ENCODE data around the gene FAM168A. TPM values are rescaled to one million over a fixed set of nuclear protein-coding genes. Genes with fewer than 3 reads are reported as not detected.

The FAM168A gene
- polyA plus RNA-seq, 2 of the 4 experiments (the other 2 are of a cell fraction): 15.3 to 19.2 TPM

GRCh38 chr11:73565804-73566203 is 32.1 kb downstream of the FAM168A start:
- H3K4me3 ChIP-seq: no peak overlapping the region
- CTCF ChIA-PET: interaction anchor here (0.6 to 1.7 kb wide), 3 partner anchors 14 to 87 kb away, joined by 3 to 5 read pairs (median 4); no protein-coding TSS in a partner anchor
- TF ChIP-seq FOXS1 (CRISPR knock-in tag; IDR thresholded peaks at IDR 0.05) (no peak), HOXA7 (CRISPR knock-in tag; IDR thresholded peaks at IDR 0.05) (no peak), NFE2L2 (conservative IDR thresholded peaks at IDR 0.05; ENCODE audit: low read length) (no peak), ZNF302 (CRISPR knock-in tag; IDR thresholded peaks at IDR 0.05) (no peak), EP300 (IDR thresholded peaks at IDR 0.05) (no peak), ELK1 (IDR thresholded peaks at IDR 0.05; ENCODE audit: low read depth, low read length) (no peak), GATA3 (IDR thresholded peaks at IDR 0.05; ENCODE audit: borderline replicate concordance) (no peak), FOSB (CRISPR knock-in tag; IDR thresholded peaks at IDR 0.05) (no peak), JUN (IDR thresholded peaks at IDR 0.05) (no peak), CTCF (IDR thresholded peaks at IDR 0.05) (no peak), SMC3 (IDR thresholded peaks at IDR 0.05) (no peak), HMGXB4 (CRISPR knock-in tag; IDR thresholded peaks at IDR 0.05; ENCODE audit: borderline replicate concordance) (no peak), JUNB (IDR thresholded peaks at IDR 0.05) (no peak), CEBPB (IDR thresholded peaks at IDR 0.05) (no peak), ZSCAN20 (CRISPR knock-in tag; IDR thresholded peaks at IDR 0.05) (no peak), CBX2 (IDR thresholded peaks at IDR 0.05; ENCODE audit: borderline replicate concordance, low read depth) (no peak), HOXB13 (CRISPR knock-in tag; IDR thresholded peaks at IDR 0.05; ENCODE audit: low read depth) (no peak), ESRRA (IDR thresholded peaks at IDR 0.05; ENCODE audit: borderline replicate concordance, low read length) (no peak), RNF2 (IDR thresholded peaks at IDR 0.05; ENCODE audit: borderline replicate concordance, low read depth) (no peak)
- no peak for ATAC-seq
- FAIRE-seq: no peak
- H3K9me3 ChIP-seq: no peaks in the 10 kb centered on the region
- 98% methylated on average over 1 of the region's 1 CpG for WGBS (ENCODE audit: missing lambda C conversion rate)
- POLR2A ChIA-PET: no interaction called here
- no peak for DNase-seq (ENCODE audit: low read depth in 1 of 2, low spot score in 1 of 2)
- no peak overlapping the region for H3K27ac ChIP-seq
- H3K4me1 ChIP-seq: no peaks in the 10 kb centered on the region
- no peak overlapping the region for H3K4me2 ChIP-seq

- ATAC-seq (no peak), DNase-seq (ENCODE audit: low read depth in 1 of 2, low spot score in 1 of 2) (no peak), FAIRE-seq (no peak)
- Histone ChIP-seq H3K27ac (no peak overlapping the region), H3K4me2 (no peak overlapping the region), H3K4me3 (no peak overlapping the region), H3K9me3 (no peaks in the 10 kb centered on the region), H3K4me1 (no peaks in the 10 kb centered on the region)
- WGBS (ENCODE audit: missing lambda C conversion rate): 99% methylated on average over 2 of the region's 2 CpGs
- POLR2A ChIA-PET: no interaction called here
- CTCF ChIA-PET: interaction anchor here (0.5 to 1.7 kb wide), 4 partner anchors 8 to 339 kb away, joined by 3 to 5 read pairs (median 4); no protein-coding TSS in a partner anchor
- TF ChIP-seq EHMT2 (IDR thresholded peaks at IDR 0.05; ENCODE audit: low read depth) (no peak), NR3C1 (IDR thresholded peaks at IDR 0.05) (no peak), TP53 (CRISPR knock-in tag; IDR thresholded peaks at IDR 0.05) (no peak), CEBPB (IDR thresholded peaks at IDR 0.05) (no peak), NFE2L2 (conservative IDR thresholded peaks at IDR 0.05; ENCODE audit: low read length) (no peak), FOXS1 (CRISPR knock-in tag; IDR thresholded peaks at IDR 0.05) (no peak), HMGXB4 (CRISPR knock-in tag; IDR thresholded peaks at IDR 0.05; ENCODE audit: borderline replicate concordance) (no peak), REST (IDR thresholded peaks at IDR 0.05) (no peak), MYC (IDR thresholded peaks at IDR 0.05; ENCODE audit: borderline replicate concordance, low read length) (no peak), KDM1A (IDR thresholded peaks at IDR 0.05; ENCODE audit: low read depth) (no peak), ZNF302 (CRISPR knock-in tag; IDR thresholded peaks at IDR 0.05) (no peak), RCOR1 (IDR thresholded peaks at IDR 0.05; ENCODE audit: low read depth, low read length) (no peak), EP300 (IDR thresholded peaks at IDR 0.05) (no peak), BHLHE40 (IDR thresholded peaks at IDR 0.05; ENCODE audit: low read depth, low read length) (no peak)
Measured at GRCh38 chr11:73564903-73565302, 33.0 kb downstream of the FAM168A start.

Measured in A549 (cell line).